PFSK-1 (cell line): Measurements from ENCODE around the gene EGFLAM.

Experiments used
- FOXP2 ChIP-seq: optimal IDR thresholded peaks from 2 replicates; pipeline ENCODE3; 2011; ENCODE audit warnings: borderline replicate concordance, control low read depth, inconsistent platforms; ENCODE audit not compliant: insufficient read depth; ENCODE audit errors: extremely low read length, extremely low read depth
- POLR2AphosphoS5 ChIP-seq: IDR thresholded peaks from 2 replicates; pipeline ENCODE4 v1.6.1; 2012; ENCODE audit warnings: low read depth, mild to moderate bottlenecking, control low read depth, low read length, moderate library complexity
- REST ChIP-seq, 2 experiments: IDR thresholded peaks; 2 replicates each; pipeline versions ENCODE4 v1.6.1 to v1.8.0; 2011 to 2012; ENCODE audit warnings: low read depth in 2 of 2, low read length in 2 of 2, control low read depth in 1 of 2, inconsistent platforms in 1 of 2, mild to moderate bottlenecking in 1 of 2, moderate library complexity in 1 of 2; ENCODE audit not compliant: insufficient read depth in 1 of 2
- SIN3A ChIP-seq: IDR thresholded peaks from 2 replicates; pipeline ENCODE4 v1.6.1; 2012; ENCODE audit warnings: mild to moderate bottlenecking, low read length, moderate library complexity, borderline replicate concordance; ENCODE audit not compliant: insufficient read depth
- TAF1 ChIP-seq: IDR thresholded peaks from 2 replicates; pipeline ENCODE4 v1.6.1; 2012; ENCODE audit warnings: low read length, control low read depth, borderline replicate concordance; ENCODE audit not compliant: insufficient read depth

- TF ChIP-seq TAF1: no peak
- no peak for TF ChIP-seq REST (IDR thresholded peaks at IDR 0.05; ENCODE audit: insufficient read depth in 1 of 2, low read depth in 2 of 2, low read length in 2 of 2)
- TF ChIP-seq POLR2AphosphoS5: no peak
- no peak for TF ChIP-seq SIN3A
- TF ChIP-seq FOXP2: no peak
These were observed 138.4 kb downstream of the EGFLAM start for GRCh38 chr5:38396766-38397165.
